NOMO-1 treated with dmso at 0.1 percent for 144 hours (cell line): Measurements from ENCODE around the gene CNDP2.

Source experiments
- DNase-seq: peaks from one replicate; lab custom pipeline; 2025; ENCODE audit not compliant: unreplicated experiment; lab: John Stamatoyannopoulos, UW

The CNDP2 gene

DNA sequence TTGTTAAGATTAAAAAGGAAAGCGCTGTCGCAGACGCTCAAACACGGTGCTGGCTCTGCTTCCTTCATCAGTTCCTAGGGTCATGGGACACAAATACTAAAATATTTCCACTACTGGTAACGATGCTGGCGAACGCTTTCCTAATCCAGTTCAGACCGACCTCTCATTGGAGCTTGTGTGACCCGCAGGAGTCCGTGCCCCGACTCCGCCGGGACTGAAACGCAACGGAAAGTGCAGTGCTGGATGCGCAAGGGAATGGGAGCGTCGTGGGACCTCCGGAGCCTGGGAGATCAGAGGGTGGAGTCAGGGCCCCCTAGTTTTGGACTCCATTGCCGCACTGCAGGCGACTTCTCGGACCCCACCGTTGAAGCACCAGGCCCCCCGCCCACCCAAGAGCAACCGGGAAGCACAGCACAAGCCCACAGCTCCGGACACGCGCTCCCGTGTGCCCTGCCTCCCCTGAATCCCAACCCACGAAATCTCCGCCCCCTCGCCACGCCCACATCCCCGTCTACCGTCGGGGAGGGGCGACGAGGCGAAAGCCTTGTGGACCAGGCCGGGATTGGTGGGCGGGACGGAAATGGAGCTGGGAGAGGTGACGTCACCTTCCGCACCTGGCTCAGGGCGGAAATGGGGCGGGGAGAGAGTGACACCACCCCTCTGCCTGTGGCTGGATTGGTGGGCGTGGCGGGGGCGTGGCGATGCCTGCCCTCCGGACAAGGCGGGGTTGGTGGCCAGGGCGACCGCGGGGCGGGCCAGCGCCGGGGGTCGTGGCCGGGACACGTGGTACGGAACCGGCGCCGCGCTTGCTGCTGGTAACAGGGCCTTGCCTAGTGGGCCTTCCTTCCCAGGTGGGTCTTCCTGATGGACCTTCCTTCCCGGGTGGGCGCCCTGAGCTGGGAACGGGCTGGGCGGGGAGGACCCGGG is at the start of gene CNDP2:
Gene CNDP2, plus strand, starts transcription at position 783 of the 927 bp plus-strand sequence. CDS start 3,611 bp downstream, outside the sequence.
- peak; percentile 92 for DNase-seq

DNA sequence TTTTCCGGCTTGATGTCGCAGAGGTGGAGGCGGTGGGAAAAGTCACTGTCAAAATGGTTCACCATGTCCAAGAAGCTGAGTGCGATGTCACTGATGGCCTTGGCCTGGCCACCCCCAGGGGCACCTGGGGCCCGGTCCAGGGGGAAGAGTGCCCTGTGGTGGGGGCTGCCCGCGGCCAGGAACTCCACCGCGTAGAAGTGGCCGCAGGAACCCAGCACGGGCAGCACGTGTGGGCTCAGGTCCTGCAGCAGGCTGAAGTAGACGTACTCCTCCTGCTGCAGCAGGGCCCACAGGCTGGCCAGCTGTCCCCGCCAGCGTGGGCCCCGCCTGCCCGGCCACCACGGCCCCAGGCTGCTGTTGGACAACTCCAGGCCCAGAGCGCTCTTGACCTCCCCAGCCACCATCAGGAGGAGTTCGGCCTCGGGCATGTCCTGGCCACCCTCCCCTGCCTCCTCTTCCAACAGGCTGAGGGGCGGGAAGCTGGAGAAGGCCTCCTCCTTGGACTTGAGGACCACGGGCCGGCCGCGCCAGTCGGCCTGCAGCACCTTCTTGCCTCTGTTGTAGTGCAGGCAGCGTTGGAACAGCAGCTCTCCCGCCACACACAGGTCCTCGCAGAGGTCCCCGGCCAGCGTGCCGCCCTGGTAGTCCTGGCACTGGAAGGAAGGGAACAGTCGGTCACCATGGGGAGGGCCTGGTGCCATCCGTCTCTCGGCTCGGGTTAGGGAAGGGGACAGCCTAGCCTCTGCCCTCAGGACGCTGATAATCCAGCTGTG is 49.3 kb upstream of the CNDP2 start:
- no peak for DNase-seq

DNA sequence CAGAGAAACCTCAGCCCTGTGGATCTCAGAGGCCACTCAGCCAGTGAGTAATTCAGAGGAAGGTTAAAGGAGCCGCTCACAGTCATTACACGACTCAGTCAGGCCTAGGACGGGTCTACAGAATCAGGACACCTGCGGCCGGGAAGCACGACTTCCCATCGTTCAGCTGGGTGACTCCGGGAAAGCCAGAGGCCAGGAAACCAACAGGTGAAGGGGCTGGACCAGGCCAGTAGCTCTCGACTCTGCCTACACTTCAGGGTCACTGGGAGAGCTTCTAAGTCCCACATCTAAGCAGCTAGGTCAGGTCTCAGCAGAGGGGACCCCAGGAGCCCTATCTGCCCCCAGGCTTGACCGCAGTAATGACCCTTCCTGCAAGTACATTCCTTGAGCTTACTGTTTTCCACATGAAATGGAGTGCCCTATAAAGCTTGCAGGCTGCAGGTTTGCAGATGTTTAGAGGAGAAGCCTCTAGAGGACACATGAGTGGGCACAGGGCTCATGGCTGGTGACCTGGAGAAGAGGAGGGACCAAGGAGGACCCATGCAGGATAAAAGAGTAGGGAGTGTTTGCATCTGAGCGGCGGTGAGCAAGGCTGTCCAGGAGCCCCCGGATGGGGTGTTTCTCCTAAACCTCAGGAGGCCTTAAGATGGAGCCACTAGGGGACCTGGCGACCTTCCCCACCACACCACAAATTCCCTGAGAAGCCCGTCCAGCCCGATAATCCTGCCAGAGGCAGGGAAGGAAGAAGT is 48.6 kb upstream of the CNDP2 start:
- no peak for DNase-seq

DNA sequence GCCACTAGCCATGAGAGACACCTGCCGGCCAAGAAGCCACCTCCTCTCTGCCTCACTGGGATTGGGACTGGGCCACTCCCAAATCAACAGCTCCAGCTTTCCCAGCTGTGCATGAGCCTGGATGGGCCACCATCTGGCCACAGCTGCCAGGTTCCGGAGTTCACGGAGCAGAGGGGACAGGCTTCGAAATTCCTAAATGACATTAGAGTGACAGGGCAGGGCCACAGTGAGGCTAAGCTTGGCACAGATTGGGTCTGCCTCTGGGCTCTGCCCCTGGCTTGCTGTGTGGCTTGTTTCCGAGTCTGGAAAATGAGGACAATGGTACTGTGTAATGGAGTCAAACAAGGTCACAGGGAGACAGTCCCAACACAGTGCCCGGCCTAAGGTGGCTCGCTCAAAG is 45.5 kb upstream of the CNDP2 start:
- DNase-seq, result no peak

DNA sequence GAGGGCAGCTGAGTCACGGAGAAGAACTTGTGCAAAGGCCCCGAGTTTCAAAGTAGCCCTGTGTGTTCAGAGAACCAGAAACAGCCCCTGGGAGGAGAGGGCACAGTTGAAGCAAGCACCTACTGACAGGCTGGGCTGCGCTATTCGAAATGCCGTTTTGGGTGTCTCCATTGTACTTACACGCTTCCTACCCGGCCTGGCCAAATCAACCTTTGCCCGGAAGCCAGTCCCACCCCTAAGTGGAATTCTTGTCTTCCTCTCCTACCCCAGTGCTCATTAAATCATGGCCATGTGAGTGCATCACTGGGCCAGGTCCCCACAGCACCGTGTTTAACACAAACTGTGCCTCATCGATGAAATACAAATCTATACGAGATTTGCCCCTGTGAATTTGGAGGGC is 45.0 kb upstream of the CNDP2 start:
- no peak for DNase-seq

DNA sequence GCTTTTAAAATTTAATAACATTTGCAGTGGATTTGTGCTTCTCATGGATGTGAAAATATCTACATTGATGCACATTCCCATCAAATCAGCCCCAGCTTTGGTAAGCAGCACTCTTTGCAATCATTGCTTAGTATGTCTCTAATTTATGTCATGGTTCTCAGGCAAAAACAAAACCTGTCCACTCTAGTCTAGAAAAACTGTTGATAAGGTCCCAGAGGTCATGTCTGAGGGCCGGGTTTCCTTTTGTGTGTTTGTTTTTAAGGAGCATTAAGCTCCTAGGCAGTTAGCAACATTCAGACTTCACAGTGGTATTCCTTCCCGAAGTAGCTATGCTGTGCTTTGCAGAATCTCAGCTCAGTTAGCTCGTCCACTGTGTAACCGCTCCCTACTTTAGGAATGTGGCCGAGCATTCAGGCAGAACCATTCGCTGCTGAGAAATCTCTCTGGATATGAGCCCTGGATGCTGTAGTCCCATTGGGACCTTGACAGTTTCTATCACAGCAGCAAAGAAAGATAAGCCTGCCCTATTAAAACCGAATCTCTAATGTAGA is 43.1 kb upstream of the CNDP2 start:
- no peak for DNase-seq

DNA sequence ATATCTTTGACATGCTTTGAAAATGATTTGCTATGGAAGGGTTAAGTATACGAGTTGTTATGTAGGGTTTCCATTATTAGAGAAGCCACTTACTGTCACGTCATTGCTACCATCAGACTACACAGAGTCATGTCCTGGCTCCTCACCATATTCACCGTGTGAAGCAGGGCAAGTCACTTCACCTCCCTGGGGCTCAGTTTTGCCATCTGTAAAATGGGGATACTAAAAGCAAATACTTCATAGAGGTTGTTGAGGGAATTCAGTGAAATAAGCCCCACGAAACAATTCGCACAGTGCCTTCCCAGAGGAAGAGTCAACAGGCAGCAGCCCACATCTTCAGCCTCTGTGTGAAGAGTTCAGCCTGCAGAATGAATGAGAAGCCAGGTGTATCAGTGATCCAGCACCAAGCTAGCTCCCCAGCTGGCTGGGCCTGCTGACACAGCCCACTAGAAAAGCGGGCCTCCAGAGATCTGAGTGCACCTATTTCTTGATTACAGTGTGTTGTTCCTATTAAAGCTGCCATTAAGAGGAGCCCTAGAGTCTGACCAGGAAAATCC is 42.4 kb upstream of the CNDP2 start:
- no peak for DNase-seq

DNA sequence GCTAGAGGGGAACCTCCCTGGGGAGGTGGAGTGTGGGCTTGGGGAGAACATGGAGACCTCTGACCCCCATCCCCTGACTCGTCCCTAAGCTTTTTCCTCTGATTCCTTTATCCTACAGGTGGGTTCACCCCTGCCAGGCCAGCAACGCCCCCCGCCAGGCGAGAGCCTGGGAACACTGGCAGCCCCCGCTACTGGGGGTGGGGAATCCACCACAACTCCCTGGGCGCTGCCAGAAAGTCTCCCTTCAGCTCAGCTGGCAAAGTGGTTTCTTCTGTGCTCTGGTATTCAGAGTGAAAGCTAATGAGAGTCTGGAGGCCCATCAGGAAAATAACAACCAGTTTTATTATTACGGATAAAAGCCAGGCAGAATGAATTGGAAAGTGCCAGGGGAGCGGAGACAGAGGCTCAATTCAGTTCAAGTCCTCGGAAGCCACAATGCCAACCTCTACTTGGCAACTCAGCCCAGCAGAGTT is 41.8 kb upstream of the CNDP2 start:
- DNase-seq, result no peak

GRCh38 chr18:74455386-74455785 is 40.8 kb upstream of the CNDP2 start:
- no peak for DNase-seq

DNA sequence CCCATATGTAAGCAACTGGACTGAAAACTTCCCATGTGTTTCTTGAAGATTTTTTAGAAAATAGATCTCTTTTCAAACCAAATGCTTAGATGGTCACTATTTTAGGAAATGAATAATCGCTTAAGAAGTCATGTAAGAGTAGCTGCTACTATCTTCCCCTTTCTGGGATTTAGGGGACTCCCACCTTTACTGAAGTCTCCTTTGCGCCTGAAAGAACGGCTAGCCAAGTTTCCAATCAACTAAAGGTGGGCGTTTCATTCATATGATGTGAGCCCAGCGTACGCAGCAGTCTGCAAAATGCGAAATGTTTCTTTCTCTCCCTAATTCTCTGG is 40.2 kb upstream of the CNDP2 start:
- no peak for DNase-seq

GRCh38 chr18:74456349-74457042 is 39.7 kb upstream of the CNDP2 start:
- no peak for DNase-seq

GRCh38 chr18:74457043-74457724 is 39.0 kb upstream of the CNDP2 start, which contains the start of gene DIPK1C:
Gene DIPK1C, minus strand, starts transcription at chr18:74457308. Its CDS starts 49 bp downstream, at chr18:74457259.
- DNase-seq, result no peak

DNA sequence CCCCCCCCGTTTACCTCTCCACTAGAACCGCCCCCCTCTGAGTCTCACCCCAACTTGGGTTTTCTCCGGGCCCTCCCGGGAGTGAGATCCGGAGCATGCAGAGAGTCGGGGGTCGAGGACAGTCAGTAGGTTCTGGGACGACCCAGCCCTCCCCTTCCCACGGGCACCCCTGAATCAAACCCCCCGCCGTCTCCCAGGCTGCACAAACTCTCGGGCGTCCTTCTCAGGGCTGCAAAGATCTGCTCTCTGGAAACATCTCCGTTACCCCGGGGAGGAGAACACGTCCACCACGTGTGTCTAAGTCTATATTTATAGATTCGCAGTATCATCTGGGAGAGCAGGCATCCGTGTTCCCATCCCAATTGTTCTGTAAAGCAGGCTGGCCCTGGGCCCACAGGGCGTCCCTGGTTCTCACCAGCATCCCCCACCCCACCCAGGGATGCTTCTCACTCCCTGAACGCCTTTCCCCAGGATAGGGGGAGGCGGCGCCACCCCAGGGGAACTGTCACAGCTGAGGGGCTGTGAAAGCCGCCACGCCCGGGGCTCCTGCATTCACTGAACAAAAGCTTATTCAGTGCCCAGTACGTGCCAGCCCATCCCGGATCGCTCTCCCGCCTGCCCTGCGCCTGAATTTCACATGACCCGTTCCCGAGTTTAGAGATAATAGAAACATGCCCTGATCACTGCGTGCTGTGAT is 38.3 kb upstream of the CNDP2 start:
- DNase-seq, result no peak

DNA sequence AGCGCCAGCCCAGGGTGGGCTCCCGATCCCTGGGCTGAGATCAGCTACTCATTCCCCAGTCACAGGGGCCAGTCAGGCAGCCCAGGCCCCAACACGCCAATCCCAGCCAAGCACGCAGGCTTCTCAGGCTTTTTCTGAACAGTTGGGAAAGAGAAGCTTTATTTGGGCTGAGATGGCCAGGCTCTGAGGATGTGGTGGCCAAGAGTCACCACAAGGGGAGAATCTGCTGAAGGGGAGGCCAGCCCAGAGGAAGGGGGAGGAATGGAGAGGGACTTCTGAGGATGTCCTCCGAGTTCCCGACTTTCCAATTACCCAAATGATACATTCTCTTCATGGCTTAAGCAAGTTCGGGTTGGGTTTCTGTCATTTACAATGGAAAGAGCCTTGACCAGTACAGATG is 36.3 kb upstream of the CNDP2 start:
- no peak for DNase-seq

- DNase-seq, result no peak
Observed at GRCh38 chr18:74460825-74461224, 35.3 kb upstream of the CNDP2 start.

- DNase-seq, result no peak
Observed at GRCh38 chr18:74463254-74463653, 32.9 kb upstream of the CNDP2 start.

GRCh38 chr18:74463983-74464382 is 32.2 kb upstream of the CNDP2 start:
- no peak for DNase-seq

- no peak for DNase-seq
Observed at GRCh38 chr18:74465775-74466174, 30.4 kb upstream of the CNDP2 start.

DNA sequence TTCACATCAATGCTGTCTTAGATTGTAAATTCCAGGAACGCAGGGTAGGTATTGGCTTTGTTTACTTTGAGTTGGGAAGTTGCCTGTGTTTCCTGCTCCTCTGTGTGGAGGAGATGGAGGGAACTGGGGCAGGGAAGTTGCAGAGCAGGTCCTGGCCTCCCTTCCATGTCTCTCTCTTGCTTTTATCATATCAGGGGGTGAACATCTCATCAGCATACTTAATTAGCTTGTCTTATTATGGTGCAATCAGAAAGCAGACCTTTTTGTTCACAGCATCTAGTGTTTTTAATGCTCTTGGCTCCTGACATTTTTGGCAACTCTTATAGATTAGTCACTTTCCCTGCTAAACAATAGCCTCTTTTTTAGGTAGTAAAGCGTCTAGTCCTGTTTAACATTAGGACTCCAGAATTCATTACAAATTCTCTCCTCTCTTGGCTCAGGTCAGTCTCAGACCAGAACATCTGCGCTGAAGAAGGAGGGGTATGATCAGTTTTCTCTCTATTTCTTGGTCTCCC is 27.6 kb upstream of the CNDP2 start:
- DNase-seq, result no peak
